GM12891 (cell line): ENCODE results near the gene NADK.

Experiments
- DNase-seq: peaks from one replicate; pipeline ENCODE4 v3.0.0; 2011; ENCODE audit warnings: low spot score; ENCODE audit not compliant: insufficient read length
- FAIRE-seq: peaks from 2 replicates; lab custom pipeline; 2011; peaks lifted over from hg19 to GRCh38; lab: Jason Lieb, UNC
- PAX5 ChIP-seq: IDR thresholded peaks from 2 replicates; pipeline ENCODE4 v1.6.1; 2011; ENCODE audit warnings: low read length, moderate library complexity, mild to moderate bottlenecking; ENCODE audit not compliant: insufficient read depth, severe bottlenecking
- POLR2A ChIP-seq: IDR thresholded peaks from 2 replicates; pipeline ENCODE4 v1.6.1; 2011; ENCODE audit warnings: low read depth, low read length, control low read depth
- POLR2AphosphoS5 ChIP-seq: IDR thresholded peaks from 2 replicates; pipeline ENCODE4 v1.6.1; 2011; ENCODE audit warnings: low read depth, low read length, control low read depth
- POU2F2 ChIP-seq: IDR thresholded peaks from 2 replicates; pipeline ENCODE4 v1.6.1; 2011; ENCODE audit warnings: low read depth, mild to moderate bottlenecking, control low read depth, low read length, moderate library complexity
- SPI1 ChIP-seq: IDR thresholded peaks from 2 replicates; pipeline ENCODE4 v1.6.1; 2011; ENCODE audit warnings: low read depth, low read length, control low read depth
- TAF1 ChIP-seq: IDR thresholded peaks from 2 replicates; pipeline ENCODE4 v1.6.1; 2011; ENCODE audit warnings: low read depth, low read length, control low read depth

NADK gene

GRCh38 chr1:1763657-1764621, 14.3 kb downstream of the NADK start:
- TF ChIP-seq POLR2AphosphoS5 = no peak
- TF ChIP-seq SPI1 = no peak
- TF ChIP-seq TAF1 = no peak
- no peak for TF ChIP-seq PAX5
- no peak for TF ChIP-seq POLR2A
- no peak for TF ChIP-seq POU2F2
- DNase-seq (no peak), FAIRE-seq (no peak)

GRCh38 chr1:1761504-1762376, 16.5 kb downstream of the NADK start:
- TF ChIP-seq POLR2AphosphoS5 = no peak
- no peak for TF ChIP-seq TAF1
- no peak for TF ChIP-seq PAX5
- no peak for TF ChIP-seq POLR2A
- TF ChIP-seq SPI1 = no peak
- no peak for TF ChIP-seq POU2F2
- no peak for FAIRE-seq
- DNase-seq = no peak

- TF ChIP-seq POLR2A = no peak
- no peak for TF ChIP-seq POU2F2
- no peak for TF ChIP-seq PAX5
- no peak for TF ChIP-seq SPI1
- no peak for TF ChIP-seq TAF1
- no peak for TF ChIP-seq POLR2AphosphoS5
- FAIRE-seq (no peak), DNase-seq (no peak)
Measured at GRCh38 chr1:1760715-1761114, 17.6 kb downstream of the NADK start.

- TF ChIP-seq POLR2AphosphoS5 (no peak), POLR2A (no peak), SPI1 (no peak), POU2F2 (no peak), TAF1 (no peak), PAX5 (no peak)
- FAIRE-seq = no peak
- DNase-seq = no peak
Measured at GRCh38 chr1:1760345-1760650, 18.0 kb downstream of the NADK start.

GRCh38 chr1:1759456-1760344, 18.6 kb downstream of the NADK start:
- FAIRE-seq (no peak), DNase-seq (no peak)
- no peak for TF ChIP-seq PAX5
- TF ChIP-seq POU2F2 = no peak
- no peak for TF ChIP-seq SPI1
- no peak for TF ChIP-seq TAF1
- TF ChIP-seq POLR2A = no peak
- no peak for TF ChIP-seq POLR2AphosphoS5

GRCh38 chr1:1758692-1759455, 19.4 kb downstream of the NADK start:
- no peak for TF ChIP-seq SPI1
- TF ChIP-seq POLR2A = no peak
- no peak for TF ChIP-seq TAF1
- FAIRE-seq = no peak
- no peak for DNase-seq

GRCh38 chr1:1758059-1758621, 20.1 kb downstream of the NADK start:
- TF ChIP-seq POLR2AphosphoS5 = no peak
- TF ChIP-seq POLR2A = no peak
- no peak for TF ChIP-seq POU2F2
- TF ChIP-seq TAF1 = no peak
- no peak for TF ChIP-seq SPI1
- no peak for TF ChIP-seq PAX5
- no peak for FAIRE-seq
- DNase-seq = no peak
